K562 (cell line): ENCODE data around the gene PODXL2. TPM values are rescaled to one million over a fixed set of nuclear protein-coding genes. Genes with fewer than 3 reads are reported as not detected.

Experiments used
- ATAC-seq: fragments of 200-7000 bp; cut with Tn5 transposase; 3 replicates; pipeline ENCODE4 v1.9.1; 2020; ENCODE audit warnings: moderate library complexity
- BruUV-seq: library from RNA; stranded (reverse); fragments of 400-500 nt; replicated peaks from 2 replicates; lab custom pipeline; 2021; lab: Mats Ljungman, UMichigan
- CTCF ChIA-PET: fragments of 300-600 bp; formaldehyde crosslinking; extraction: SDS; loops from one replicate; lab custom pipeline; 2021; ENCODE audit warnings: low intra/inter-chr PET ratio; lab: Yijun Ruan, JAX
- POLR2A ChIA-PET: fragments of 300-600, 350-650 bp; sonication (Branson Sonifier 250); formaldehyde crosslinking; extraction: SDS; loops from one replicate; lab custom pipeline; 2021; ENCODE audit warnings: antibody characterized with exemption, inconsistent platforms; lab: Yijun Ruan, JAX
- DNase-seq, 4 experiments: peaks; one replicate each; pipeline versions ENCODE4 v3.0.0 to v3.0.0-alpha.2; 2011 to 2018; ENCODE audit warnings: low spot score in 3 of 4, mixed read lengths in 3 of 4; ENCODE audit errors: extremely low read depth in 1 of 4
- FAIRE-seq: peaks from 2 replicates; lab custom pipeline; 2011; peaks lifted over from hg19 to GRCh38; lab: Jason Lieb, UNC
- H2AFZ ChIP-seq: 2 replicates; pipeline ENCODE4 v1.6.0; 2011; ENCODE audit warnings: low read depth, low read length, control low read depth, inconsistent platforms
- H3K27ac ChIP-seq: fragments of 200-600 bp; 3 replicates; pipeline ENCODE4 v1.8.0; 2011; ENCODE audit warnings: low read depth, mild to moderate bottlenecking, control low read depth, inconsistent platforms, low read length, moderate library complexity, mixed read lengths; ENCODE audit errors: extremely low read depth
- H3K27me3 ChIP-seq, 2 experiments: fragments of 300-600 bp in 1 of 2; 2 replicates in 1 of 2; 3 replicates in 1 of 2; pipeline versions ENCODE4 v1.6.0 to v1.8.0; 2011; ENCODE audit warnings: inconsistent platforms in 2 of 2, low read length in 2 of 2, mild to moderate bottlenecking in 1 of 2, mixed read lengths in 1 of 2, moderate library complexity in 1 of 2; ENCODE audit not compliant: control insufficient read depth in 2 of 2, insufficient read depth in 2 of 2
- H3K36me3 ChIP-seq: fragments of 300-600 bp; 3 replicates; pipeline ENCODE4 v1.8.0; 2011; ENCODE audit warnings: mild to moderate bottlenecking, low read length, inconsistent platforms; ENCODE audit not compliant: control insufficient read depth, insufficient read depth
- H3K4me1 ChIP-seq, 2 experiments: fragments of 200-600 bp in 1 of 2; replicated peaks in 1 of 2; 2 replicates in 1 of 2; 3 replicates in 1 of 2; pipeline versions ENCODE4 v1.5.1 to v1.8.0; 2011; ENCODE audit warnings: inconsistent platforms in 2 of 2, low read length in 2 of 2, mild to moderate bottlenecking in 1 of 2, mixed read lengths in 1 of 2, moderate library complexity in 1 of 2; ENCODE audit not compliant: control insufficient read depth in 2 of 2, insufficient read depth in 2 of 2
- H3K4me2 ChIP-seq: 2 replicates; pipeline ENCODE4 v1.6.1; 2011; ENCODE audit warnings: low read length, control low read depth, inconsistent platforms, mixed read lengths; ENCODE audit not compliant: insufficient read depth
- H3K4me3 ChIP-seq: fragments of 200-600 bp; sonication (generic), shearing (Covaris generic); 2 replicates; pipeline ENCODE4 v1.5.1; 2016; ENCODE audit warnings: control low read depth, inconsistent platforms
- H3K79me2 ChIP-seq: fragments of 200-600 bp; 3 replicates; pipeline ENCODE4 v1.8.0; 2011; ENCODE audit warnings: low read length, inconsistent platforms; ENCODE audit not compliant: control insufficient read depth, insufficient read depth
- H3K9ac ChIP-seq, 2 experiments: 2 replicates each; pipeline versions ENCODE4 v1.6.0 to v1.6.1; 2011; ENCODE audit warnings: low read depth in 2 of 2, low read length in 2 of 2, control low read depth in 1 of 2, inconsistent platforms in 1 of 2, mild to moderate bottlenecking in 1 of 2, mixed read lengths in 1 of 2; ENCODE audit not compliant: insufficient read depth in 1 of 2
- H3K9me1 ChIP-seq: one replicate; pipeline ENCODE4 v1.6.0; 2011; ENCODE audit warnings: inconsistent platforms, mild to moderate bottlenecking, low read length, moderate library complexity; ENCODE audit not compliant: control insufficient read depth, insufficient read depth
- H3K9me3 ChIP-seq: replicated peaks from 2 replicates; pipeline ENCODE4 v1.5.1; 2011; ENCODE audit warnings: low read depth, low read length, inconsistent platforms; ENCODE audit not compliant: control insufficient read depth, insufficient read depth
- H4K20me1 ChIP-seq: replicated peaks from 2 replicates; pipeline ENCODE4 v1.6.1; 2011; ENCODE audit warnings: low read length, inconsistent platforms, mixed read lengths; ENCODE audit not compliant: control insufficient read depth, insufficient read depth
- CREBBP ChIP-seq: IDR thresholded peaks from one replicate; pipeline ENCODE4 v1.6.1; 2012; ENCODE audit warnings: low read depth, mild to moderate bottlenecking, control low read depth, inconsistent platforms, low read length
- E2F5 ChIP-seq: sonication (generic); formaldehyde crosslinking; IDR thresholded peaks from 2 replicates; pipeline ENCODE4 v1.8.0; 2022; ENCODE audit warnings: mild to moderate bottlenecking, missing genetic modification reagents
- EHMT2 ChIP-seq: fragments of 450-650 bp; IDR thresholded peaks from 2 replicates; pipeline ENCODE4 v1.6.1; 2018; ENCODE audit warnings: antibody characterized with exemption
- FOXK2 ChIP-seq, 2 experiments: fragments of 450-650 bp; IDR thresholded peaks in 1 of 2; conservative IDR thresholded peaks in 1 of 2; 2 replicates each; pipeline ENCODE4 v1.6.1; 2016; ENCODE audit warnings: low read depth in 2 of 2, mild to moderate bottlenecking in 1 of 2
- IRF2 ChIP-seq: sonication (generic); formaldehyde crosslinking; IDR thresholded peaks from 2 replicates; pipeline ENCODE4 v1.8.1; 2022; ENCODE audit warnings: mild to moderate bottlenecking, missing genetic modification reagents
- KLF1 ChIP-seq: fragments of 450-650 bp; IDR thresholded peaks from 2 replicates; pipeline ENCODE4 v1.6.1; 2016; ENCODE audit warnings: missing genetic modification characterization, missing compliant biosample characterization
- MBD1 ChIP-seq: fragments of 250-450 bp; sonication (Bioruptor Pico); IDR thresholded peaks from 2 replicates; pipeline ENCODE4 v1.8.0; 2022; ENCODE audit warnings: inconsistent platforms
- NCOR1 ChIP-seq: fragments of 450-650 bp; IDR thresholded peaks from 2 replicates; pipeline ENCODE4 v1.6.1; 2016; ENCODE audit warnings: mild to moderate bottlenecking, moderate library complexity
- RBM25 ChIP-seq: fragments of 200-400 bp; formaldehyde crosslinking; IDR thresholded peaks from 2 replicates; pipeline ENCODE4 v1.6.1; 2018; ENCODE audit warnings: low read length, low read depth, moderate library complexity; ENCODE audit not compliant: severe bottlenecking
- TEAD1 ChIP-seq, 2 experiments: fragments of 450-650 bp in 1 of 2; sonication (generic) in 1 of 2; formaldehyde crosslinking; IDR thresholded peaks; 2 replicates each; pipeline versions ENCODE4 v1.4.0 to v1.8.0; 2020 to 2022; ENCODE audit warnings: mild to moderate bottlenecking in 2 of 2, missing genetic modification reagents in 1 of 2
- UBTF ChIP-seq, 2 experiments: IDR thresholded peaks; 2 replicates each; pipeline ENCODE4 v1.6.1; 2012; ENCODE audit warnings: improper control_type of control experiment in 2 of 2, low read depth in 2 of 2, low read length in 2 of 2, borderline replicate concordance in 1 of 2
- ZNF311 ChIP-seq: fragments of 250-450 bp; sonication (Bioruptor Pico); IDR thresholded peaks from 2 replicates; pipeline ENCODE4 v1.4.0; 2020; ENCODE audit warnings: mild to moderate bottlenecking, moderate library complexity
- ZNF324 ChIP-seq: fragments of 250-450 bp; sonication (Bioruptor Pico); IDR thresholded peaks from 2 replicates; pipeline ENCODE4 v1.4.0; 2020; ENCODE audit warnings: mild to moderate bottlenecking
- WGBS: fragments of 100-300 bp; shearing (Covaris generic); methylation state at CpG from one replicate; pipeline ENCODE4 v1.1.6; 2016; ENCODE audit warnings: low coverage, mixed read lengths; ENCODE audit not compliant: insufficient coverage; ENCODE audit errors: missing lambda C conversion rate; 5-methylcytosine and 5-hydroxymethylcytosine counted together
- in situ Hi-C: fragments of 300-500 bp; cut with MboI; formaldehyde crosslinking; loops from 4 replicates; pipeline ENCODE4 v1.15.0; 2018; ENCODE audit warnings: inconsistent platforms, mixed read lengths
- intact Hi-C: fragments of 100-400 bp; cut with micrococcal nuclease; formaldehyde crosslinking; loops from 2 replicates; pipeline ENCODE4 v1.14.2; 2022
- polyA plus RNA-seq, 8 experiments: library from polyadenylated mRNA; depleted of rRNA in 4 of 8; stranded (reverse) in 5 of 8; unstranded in 3 of 8; fragments of >200 nt; fragmentation: Nextera tagmentation in 2 of 8; fragmentation: Illumina TruSeq in 1 of 8; extraction: Ambion mirVana in 2 of 8; extraction: Trizol in 1 of 8; gene quantifications; 2 replicates each; pipeline versions ENCODE4 v1.2.1 to v1.2.3, GENCODE V29; 2011 to 2014; ENCODE audit warnings: inconsistent platforms in 1 of 8, missing spikeins in 1 of 8
- total RNA-seq, 7 experiments: library from RNA; depleted of rRNA in 6 of 7; stranded (reverse); fragments of >200 nt in 6 of 7; fragmentation: Illumina TruSeq in 2 of 7; extraction: Trizol in 2 of 7; gene quantifications; 2 replicates each; pipeline versions ENCODE4 v1.2.1 to v1.2.3, GENCODE V29; 2011 to 2021; ENCODE audit warnings: low replicate concordance in 1 of 7

PODXL2 gene
- total and polyA plus RNA-seq, 9 of the 15 experiments (the other 6 are each of a cell fraction or from before 2014, with no cell fraction given) = 0.03 to 52.5 (median 21.9) TPM

- intact Hi-C loops = no loop called here
- Histone ChIP-seq H3K9me3 (no peaks in the 10 kb centered on the region), H3K4me2 (no peak overlapping the region), H3K9ac (no peak overlapping the region), H3K4me3 (no peak overlapping the region), H3K79me2 (no peaks in the 10 kb centered on the region), H3K9me1 (no peaks in the 10 kb centered on the region), H4K20me1 (no peaks in the 10 kb centered on the region), H3K27ac (no peak overlapping the region), H2AFZ (no peak overlapping the region), H3K27me3 (no peaks in the 10 kb centered on the region), H3K4me1 (no peaks in the 10 kb centered on the region; a peak in 1 of 5 replicates), H3K36me3 (peaks cover 49% of the 10 kb centered on the region; the same call in 1 of the 3 replicates)
- BruUV-seq = no TSS peak
- no peak for ATAC-seq
- DNase-seq = no peak
- in situ Hi-C loops = no loop called here
- TF ChIP-seq ZNF311 (CRISPR knock-in tag) (no peak), IRF2 (CRISPR knock-in tag) (no peak), TEAD1 (CRISPR knock-in tag; IDR thresholded peaks at IDR 0.05) (no peak), MBD1 (CRISPR knock-in tag) (no peak), FOXK2 (conservative IDR thresholded peaks at IDR 0.05 in 1 of 2, IDR thresholded peaks at IDR 0.05 in 1 of 2; ENCODE audit: low read depth in 2 of 2) (no peak), CREBBP (no peak), UBTF (IDR thresholded peaks at IDR 0.05; ENCODE audit: borderline replicate concordance in 1 of 2, low read depth in 2 of 2, low read length in 2 of 2) (no peak), RBM25 (no peak), E2F5 (CRISPR knock-in tag) (no peak), KLF1 (tag) (no peak), NCOR1 (no peak), EHMT2 (no peak), ZNF324 (CRISPR knock-in tag) (no peak)
- WGBS = 88% methylated on average over 5 of the region's 5 CpGs
- no peak for FAIRE-seq
- ChIA-PET CTCF (no interaction called here), POLR2A (no interaction called here)
Measured at GRCh38 chr3:127663151-127663550, 34.2 kb downstream of the PODXL2 start.
